OCI-M1 (cell line): Measurements from ENCODE around the gene MLPH.
"Not testable (repeated sequence)": the region's sequence is repeated elsewhere in the genome, so short reads cannot be mapped to it uniquely, and the experiment has no call there.

Source experiments
- DNase-seq: peaks from one replicate; lab custom pipeline; 2025; lab: John Stamatoyannopoulos, UW

MLPH gene

GRCh38 chr2:237588044-237588696 lies 101.1 kb downstream of the MLPH start:
- DNase-seq: no peak

- DNase-seq: no peak
These were observed 103.5 kb downstream of the MLPH start, which contains the start of gene RAB17 for GRCh38 chr2:237590272-237591140. Gene RAB17 (minus strand): TSS chr2:237590734. CDS start chr2:237586154, 4,580 bp downstream.

- peak; percentile 28 for DNase-seq
These were observed 104.3 kb downstream of the MLPH start for GRCh38 chr2:237591141-237591881.

- no peak for DNase-seq
These were observed 105.5 kb downstream of the MLPH start for GRCh38 chr2:237592425-237592980.

- no peak for DNase-seq
These were observed 106.0 kb downstream of the MLPH start for GRCh38 chr2:237593036-237593435.

GRCh38 chr2:237593596-237594320 lies 106.7 kb downstream of the MLPH start:
- DNase-seq: no peak

- DNase-seq: no peak
These were observed 107.4 kb downstream of the MLPH start for GRCh38 chr2:237594514-237594871.

GRCh38 chr2:237595829-237596519 lies 108.9 kb downstream of the MLPH start:
- DNase-seq: not testable (repeated sequence)

GRCh38 chr2:237596520-237597195 lies 109.6 kb downstream of the MLPH start:
- DNase-seq: no peak

GRCh38 chr2:237597196-237598145 lies 110.4 kb downstream of the MLPH start:
- no peak for DNase-seq

GRCh38 chr2:237598468-237599208 lies 111.6 kb downstream of the MLPH start:
- no peak for DNase-seq

GRCh38 chr2:237599465-237600110 lies 112.5 kb downstream of the MLPH start:
- DNase-seq: no peak

GRCh38 chr2:237600205-237600846 lies 113.3 kb downstream of the MLPH start:
- DNase-seq: no peak

GRCh38 chr2:237601453-237602116 lies 114.5 kb downstream of the MLPH start:
- DNase-seq: no peak

GRCh38 chr2:237602409-237602808 lies 115.4 kb downstream of the MLPH start:
- no peak for DNase-seq

- DNase-seq: no peak
These were observed 116.1 kb downstream of the MLPH start for GRCh38 chr2:237603049-237603717.
